ENCODE results near the gene FUCA2.
A peak's percentile ranks its signal among the peaks of the same experiment; 100 is the strongest.
"Not testable (repeated sequence)": the region's sequence is repeated elsewhere in the genome, so short reads cannot be mapped to it uniquely, and the experiment has no call there.

The FUCA2 gene

GRCh38 chr6:143535189-143535614, 23.7 kb upstream of the FUCA2 start:
- DNase-seq: no peak

GRCh38 chr6:143531720-143532499, 20.4 kb upstream of the FUCA2 start:
- DNase-seq: no peak

DNA sequence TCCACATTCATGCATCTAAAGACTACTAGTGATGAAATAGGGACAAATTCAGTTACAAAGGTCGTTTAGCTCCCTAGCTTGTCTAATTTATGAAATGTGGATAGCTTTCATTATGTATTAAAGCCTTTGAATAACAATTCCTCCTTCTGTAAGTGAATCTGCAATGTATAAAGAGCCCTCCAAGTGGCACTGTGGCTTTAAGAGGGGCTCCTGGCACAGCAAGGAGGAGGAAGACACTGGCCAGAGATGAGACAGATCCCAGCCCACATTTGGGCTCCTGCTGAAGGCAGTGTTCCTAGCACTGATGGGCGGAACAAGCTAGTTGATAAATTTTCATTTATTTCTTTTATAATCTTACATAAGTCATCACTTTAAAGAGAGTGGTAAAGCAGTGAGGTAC, 17.6 kb upstream of the FUCA2 start:
- no peak for DNase-seq

- no peak for DNase-seq
These were observed 16.8 kb upstream of the FUCA2 start for GRCh38 chr6:143528164-143528811.

DNA sequence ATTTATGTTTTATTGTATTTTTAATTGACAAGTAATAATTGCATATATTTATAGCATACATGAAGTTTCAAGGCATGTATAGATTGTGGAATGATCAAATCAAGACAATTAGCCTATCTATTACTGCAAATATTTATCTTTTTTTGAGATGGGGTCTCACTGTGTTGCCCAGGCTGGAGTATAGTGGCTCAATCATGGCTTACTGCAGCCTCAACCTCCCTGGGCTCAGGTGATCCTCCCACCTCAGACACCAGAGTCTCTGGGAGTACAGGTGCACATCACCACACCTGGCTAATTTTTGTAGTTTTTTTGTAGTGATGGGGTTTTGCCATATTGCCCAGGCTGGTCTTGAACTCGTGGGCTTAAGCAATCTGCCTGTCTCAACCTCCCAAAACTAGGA, 16.2 kb upstream of the FUCA2 start:
- no peak for DNase-seq

DNA sequence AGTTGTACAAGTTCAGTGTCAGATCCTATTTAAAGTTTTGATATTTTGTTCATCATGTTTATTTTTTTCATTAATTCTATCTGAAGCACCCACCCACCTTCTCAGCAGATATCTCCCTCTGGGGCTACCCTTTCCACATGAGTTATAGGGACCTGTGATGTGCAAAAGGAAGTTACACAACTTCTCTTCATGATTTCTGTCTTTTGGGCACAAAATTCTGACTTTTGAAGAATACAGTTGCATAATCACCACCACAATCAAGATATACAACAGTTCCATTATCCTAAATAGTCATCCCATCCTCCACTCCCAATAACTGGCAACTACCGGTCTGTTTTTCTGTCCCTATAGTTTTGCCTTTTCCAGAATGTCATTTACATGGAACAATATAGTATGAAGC, 13.8 kb upstream of the FUCA2 start:
- DNase-seq: no peak

- no peak for DNase-seq
These were observed 10.6 kb upstream of the FUCA2 start for GRCh38 chr6:143522039-143522600.

GRCh38 chr6:143517447-143517773, 5.9 kb upstream of the FUCA2 start:
- DNase-seq: no peak

- no peak for DNase-seq
These were observed 5.3 kb upstream of the FUCA2 start for GRCh38 chr6:143516690-143517446.

- DNase-seq: no peak
These were observed 4.3 kb upstream of the FUCA2 start for GRCh38 chr6:143515766-143516355.

DNA sequence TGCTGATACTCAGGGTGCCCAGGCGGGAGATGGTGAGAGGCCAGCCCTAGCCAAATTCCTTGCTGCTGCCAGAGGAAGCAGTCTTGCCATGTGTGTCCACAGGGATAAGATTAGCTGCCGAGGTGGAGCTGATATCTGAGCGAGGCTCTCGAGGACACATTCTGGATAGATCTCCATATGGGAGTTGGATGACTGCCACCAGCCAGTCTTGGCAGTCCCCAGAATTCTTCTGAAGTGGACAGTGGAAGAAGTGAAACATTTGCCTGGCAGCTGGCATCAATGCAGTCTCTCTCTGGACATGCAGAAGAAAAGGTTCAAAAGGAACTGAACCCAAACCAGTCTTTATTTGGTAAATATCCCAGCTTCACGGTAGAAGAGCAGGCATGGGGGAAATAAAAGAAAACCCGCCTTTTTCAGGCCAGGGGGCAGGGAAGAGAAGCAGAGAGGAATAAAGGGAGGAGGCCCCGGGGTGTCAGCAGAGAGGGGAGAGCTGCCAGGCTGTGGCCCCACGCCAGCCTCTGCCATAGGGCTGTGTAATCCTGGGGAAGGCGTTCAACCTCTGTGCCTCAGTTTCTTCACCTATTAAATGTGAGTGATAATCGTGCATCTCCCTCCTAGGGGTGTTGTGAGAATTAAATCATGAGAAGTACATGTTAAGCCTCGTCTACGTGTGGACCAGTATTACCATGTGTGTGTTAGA, 3.7 kb upstream of the FUCA2 start:
- DNase-seq: no peak

DNA sequence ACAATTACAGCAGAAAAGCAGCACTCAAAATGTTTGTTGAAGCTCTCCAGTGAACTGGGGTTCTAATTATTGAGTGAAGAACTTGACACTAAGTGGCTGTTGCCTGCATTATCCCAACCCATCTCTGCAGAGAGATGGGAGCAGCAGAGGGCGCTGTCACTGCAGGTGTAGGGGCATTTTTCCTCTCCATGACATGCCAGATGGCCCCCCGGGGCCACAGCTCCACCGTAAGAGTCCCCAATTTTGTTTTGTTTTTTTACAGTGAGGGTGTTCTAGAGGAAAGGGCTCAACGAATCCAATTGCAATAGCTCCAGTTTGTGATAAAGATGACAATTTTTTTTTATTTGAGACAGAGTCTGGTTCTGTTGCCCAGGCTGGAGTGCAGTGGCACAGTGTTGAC, 1.9 kb upstream of the FUCA2 start:
- peak; percentile 41 for DNase-seq

DNA sequence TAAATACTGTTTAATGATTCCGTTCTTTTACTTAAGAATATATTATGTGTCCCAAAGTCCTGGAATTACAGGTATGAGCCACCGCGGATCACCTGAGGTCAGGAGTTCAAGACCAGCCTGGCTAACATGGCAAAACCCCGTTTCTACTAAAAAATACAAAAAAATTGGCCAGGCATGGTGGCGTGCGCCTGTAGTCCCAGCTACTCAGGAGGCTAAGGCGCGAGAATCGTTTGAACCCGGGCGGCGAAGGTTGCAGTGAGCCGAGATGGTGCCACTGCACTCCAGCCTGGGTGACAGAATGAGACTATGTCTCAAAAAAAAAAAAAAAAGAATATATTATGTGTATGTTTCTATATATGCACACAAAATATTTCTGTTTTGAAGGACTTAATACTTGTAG, 1.2 kb downstream of the FUCA2 start:
- DNase-seq: not testable (repeated sequence)

GRCh38 chr6:143507358-143508145, 4.0 kb downstream of the FUCA2 start:
- no peak for DNase-seq

- no peak for DNase-seq
These were observed 4.9 kb downstream of the FUCA2 start for GRCh38 chr6:143506620-143507019.

DNA sequence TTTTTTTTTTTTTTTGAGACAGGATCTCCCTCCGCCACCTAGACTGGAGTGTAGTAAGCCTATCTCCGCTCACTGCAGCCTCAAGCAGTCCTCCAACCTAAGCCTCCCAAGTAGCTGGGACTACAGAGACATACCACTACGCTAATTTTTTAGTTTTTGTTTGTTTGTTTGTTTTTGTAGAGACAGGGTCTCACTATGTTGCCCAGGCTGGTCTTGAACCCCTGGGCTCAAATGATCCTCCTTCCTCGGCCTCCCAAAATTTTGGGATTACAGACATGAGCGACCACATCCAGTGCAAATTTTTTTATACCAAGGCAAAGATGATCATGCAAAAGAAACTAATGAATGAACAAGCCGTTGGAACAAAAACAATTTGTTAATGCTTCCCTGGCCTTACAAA, 5.3 kb downstream of the FUCA2 start:
- no peak for DNase-seq

GRCh38 chr6:143505537-143505936, 6.0 kb downstream of the FUCA2 start:
- no peak for DNase-seq

- DNase-seq: no peak
These were observed 6.4 kb downstream of the FUCA2 start for GRCh38 chr6:143505111-143505510.

DNA sequence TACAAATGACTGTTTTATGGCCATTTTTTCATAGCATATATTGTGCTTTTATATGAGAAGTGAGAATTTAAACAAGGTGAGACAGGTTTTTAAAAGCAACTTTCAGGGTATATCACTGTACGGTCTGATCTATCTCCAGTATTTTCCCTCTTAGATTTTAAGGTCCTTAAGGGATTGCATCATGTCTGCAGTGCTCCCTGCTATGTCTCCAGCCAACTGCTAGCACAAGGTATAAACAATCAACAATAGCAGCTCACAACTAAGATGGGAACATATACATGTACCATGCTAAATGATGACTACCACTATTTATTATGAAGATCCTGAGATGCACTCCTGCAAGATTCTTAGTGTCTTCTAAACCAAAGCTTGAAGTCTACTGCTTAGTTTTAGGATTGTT, 7.2 kb downstream of the FUCA2 start:
- DNase-seq: no peak

DNA sequence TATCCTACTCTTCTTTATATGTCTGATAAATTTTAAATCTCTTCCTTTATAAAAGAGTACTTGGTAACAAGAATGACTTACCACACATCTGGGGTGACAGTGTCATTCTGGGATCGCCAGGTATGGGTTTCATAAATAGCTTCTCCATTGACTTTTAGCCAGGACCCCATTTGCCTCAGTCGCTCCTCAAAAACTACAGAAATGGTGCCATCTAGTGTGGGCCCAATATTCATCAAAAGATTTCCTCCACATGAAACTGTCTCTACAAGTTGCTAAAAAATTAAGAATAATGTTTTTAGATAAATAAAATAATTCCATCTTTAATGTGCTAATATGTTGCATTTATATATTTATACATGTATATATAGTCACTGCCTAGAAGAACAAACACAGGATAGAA, 9.7 kb downstream of the FUCA2 start:
- DNase-seq: no peak

DNA sequence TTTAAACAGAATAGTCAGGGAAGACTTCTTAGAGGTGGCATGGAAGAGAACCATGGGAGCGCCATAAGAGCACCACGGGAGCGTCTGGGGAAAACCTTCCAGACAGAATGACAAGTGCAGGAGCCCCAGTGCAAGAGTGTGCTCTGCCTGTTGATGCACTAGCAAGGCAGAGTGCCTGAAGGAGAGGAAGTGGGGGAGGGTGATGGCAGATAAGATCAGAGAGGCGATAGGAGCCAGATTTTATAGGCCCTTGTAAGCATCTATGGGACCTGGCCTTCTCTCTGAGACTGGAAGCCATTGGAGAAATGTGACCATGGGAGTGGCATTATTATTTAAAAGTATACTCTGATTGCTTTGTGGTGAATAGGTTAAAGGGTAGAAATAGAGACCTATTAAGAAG, 13.1 kb downstream of the FUCA2 start:
- DNase-seq: no peak

DNA sequence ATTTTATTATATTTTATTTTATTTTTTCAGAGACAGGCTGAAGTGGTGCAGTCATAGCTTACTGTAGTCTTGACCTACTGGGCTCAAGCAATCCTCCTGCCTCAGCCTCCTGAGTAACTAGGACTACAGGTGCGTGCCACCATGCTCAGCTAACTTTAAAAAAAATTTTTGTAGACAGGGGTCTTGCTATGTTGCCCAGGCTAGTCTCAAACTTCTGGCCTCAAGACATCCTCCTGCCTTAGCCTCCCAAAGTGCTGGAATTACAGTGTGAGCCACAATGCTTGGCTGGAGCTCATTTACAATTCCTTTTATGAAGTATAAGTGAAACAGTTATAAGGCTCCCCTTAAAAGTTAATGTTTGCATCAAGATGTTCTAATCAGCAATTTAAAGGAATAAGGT, 14.5 kb downstream of the FUCA2 start:
- DNase-seq: no peak

Data from CD4-positive, alpha-beta T cell treated with Interleukin-15 for 1 hour (primary cell).